ENCODE measurements around the gene NRF1. TPM values are rescaled to one million over a fixed set of nuclear protein-coding genes. Genes with fewer than 3 reads are reported as not detected.

NRF1 gene
- total and polyA plus RNA-seq, 10 of the 15 experiments (the other 5 are each of a cell fraction or from before 2014, with no cell fraction given) = 3.5 to 23.1 (median 13.5) TPM

DNA sequence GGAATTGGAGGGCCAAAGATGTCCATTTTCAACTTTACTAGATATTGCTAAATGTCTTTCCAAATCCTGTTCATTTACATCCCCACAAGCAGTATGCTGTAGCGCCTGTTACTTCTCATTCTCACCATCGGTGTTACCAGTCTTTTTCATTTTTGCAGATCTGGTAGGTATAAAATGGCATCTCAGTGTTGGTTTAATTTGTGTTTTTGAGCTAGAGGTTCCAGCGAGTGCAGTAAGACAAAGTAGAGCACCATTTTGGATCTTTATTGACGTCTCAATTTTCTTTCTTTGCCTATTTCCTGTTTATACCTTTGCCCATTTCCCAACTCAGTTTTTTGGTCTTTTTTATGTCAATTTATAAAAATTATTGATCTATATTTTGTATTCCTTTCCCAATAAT is 55.6 kb downstream of the NRF1 start (continued):
- TF ChIP-seq, protein P1, sequence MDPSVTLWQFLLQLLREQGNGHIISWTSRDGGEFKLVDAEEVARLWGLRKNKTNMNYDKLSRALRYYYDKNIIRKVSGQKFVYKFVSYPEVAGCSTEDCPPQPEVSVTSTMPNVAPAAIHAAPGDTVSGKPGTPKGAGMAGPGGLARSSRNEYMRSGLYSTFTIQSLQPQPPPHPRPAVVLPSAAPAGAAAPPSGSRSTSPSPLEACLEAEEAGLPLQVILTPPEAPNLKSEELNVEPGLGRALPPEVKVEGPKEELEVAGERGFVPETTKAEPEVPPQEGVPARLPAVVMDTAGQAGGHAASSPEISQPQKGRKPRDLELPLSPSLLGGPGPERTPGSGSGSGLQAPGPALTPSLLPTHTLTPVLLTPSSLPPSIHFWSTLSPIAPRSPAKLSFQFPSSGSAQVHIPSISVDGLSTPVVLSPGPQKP (IDR thresholded peaks at IDR 0.05; ENCODE audit: low read depth, low read length) = no peak
- no peak for TF ChIP-seq KLF5 (IDR thresholded peaks at IDR 0.05; ENCODE audit: partially characterized antibody)

DNA sequence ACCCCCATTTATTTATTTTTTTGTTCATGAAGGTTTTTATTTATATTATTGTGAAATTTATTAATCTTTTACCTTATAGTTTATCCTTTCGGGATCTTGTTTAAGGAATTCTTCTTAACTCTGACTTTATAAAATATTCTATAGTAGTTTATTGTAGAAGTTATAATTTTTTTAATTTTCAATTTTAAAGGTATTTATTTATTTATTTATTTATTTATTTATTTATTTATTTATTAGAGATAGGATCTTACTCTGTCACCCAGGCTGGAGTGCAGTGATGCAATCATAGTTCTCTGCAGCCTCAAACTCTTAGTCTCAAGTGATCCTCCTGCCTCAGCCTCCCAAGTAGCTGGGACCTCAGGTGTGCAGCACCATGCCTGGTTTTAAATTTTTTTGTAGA is 56.0 kb downstream of the NRF1 start:
- H4K20me1 ChIP-seq (ENCODE audit: control insufficient read depth, insufficient read depth) = no peaks in the 10 kb centered on the region
- intact Hi-C loops (cut with micrococcal nuclease; ENCODE audit: unreplicated experiment) = no loop called here
- H3K27me3 ChIP-seq (replicated peaks in 1 of 2; ENCODE audit: control insufficient read depth in 2 of 2, insufficient read depth in 2 of 2, low read length in 1 of 2) = no peaks in the 10 kb centered on the region
- H3K4me2 ChIP-seq (ENCODE audit: control insufficient read depth, insufficient read depth) = no peak overlapping the region
- no peak for ATAC-seq
- RAD21 ChIA-PET (ENCODE audit: unreplicated experiment) = no interaction called here
- no peak for FAIRE-seq
- BruUV-seq (replicated peaks) = no TSS peak
- TF ChIP-seq KLF5 (IDR thresholded peaks at IDR 0.05; ENCODE audit: partially characterized antibody) (no peak), MYC (IDR thresholded peaks at IDR 0.05; ENCODE audit: insufficient read depth, insufficient read length, insufficient replicate concordance, low read length, severe bottlenecking) (no peak), EED (IDR thresholded peaks at IDR 0.05; ENCODE audit: low read depth) (no peak), TAF1 (IDR thresholded peaks at IDR 0.05; ENCODE audit: borderline replicate concordance, low read depth, low read length) (no peak), HDAC6 (IDR thresholded peaks at IDR 0.05; ENCODE audit: unreplicated experiment) (no peak), NR2C2 (IDR thresholded peaks at IDR 0.05; ENCODE audit: borderline replicate concordance, control insufficient read depth, insufficient read length, low read depth) (no peak), MTA3 (IDR thresholded peaks at IDR 0.05; ENCODE audit: borderline replicate concordance, low read length) (no peak)
- TF ChIP-seq, protein P2, sequence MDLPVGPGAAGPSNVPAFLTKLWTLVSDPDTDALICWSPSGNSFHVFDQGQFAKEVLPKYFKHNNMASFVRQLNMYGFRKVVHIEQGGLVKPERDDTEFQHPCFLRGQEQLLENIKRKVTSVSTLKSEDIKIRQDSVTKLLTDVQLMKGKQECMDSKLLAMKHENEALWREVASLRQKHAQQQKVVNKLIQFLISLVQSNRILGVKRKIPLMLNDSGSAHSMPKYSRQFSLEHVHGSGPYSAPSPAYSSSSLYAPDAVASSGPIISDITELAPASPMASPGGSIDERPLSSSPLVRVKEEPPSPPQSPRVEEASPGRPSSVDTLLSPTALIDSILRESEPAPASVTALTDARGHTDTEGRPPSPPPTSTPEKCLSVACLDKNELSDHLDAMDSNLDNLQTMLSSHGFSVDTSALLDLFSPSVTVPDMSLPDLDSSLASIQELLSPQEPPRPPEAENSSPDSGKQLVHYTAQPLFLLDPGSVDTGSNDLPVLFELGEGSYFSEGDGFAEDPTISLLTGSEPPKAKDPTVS (IDR thresholded peaks at IDR 0.05; ENCODE audit: low read depth, low read length) = no peak
- TF ChIP-seq, protein P3, sequence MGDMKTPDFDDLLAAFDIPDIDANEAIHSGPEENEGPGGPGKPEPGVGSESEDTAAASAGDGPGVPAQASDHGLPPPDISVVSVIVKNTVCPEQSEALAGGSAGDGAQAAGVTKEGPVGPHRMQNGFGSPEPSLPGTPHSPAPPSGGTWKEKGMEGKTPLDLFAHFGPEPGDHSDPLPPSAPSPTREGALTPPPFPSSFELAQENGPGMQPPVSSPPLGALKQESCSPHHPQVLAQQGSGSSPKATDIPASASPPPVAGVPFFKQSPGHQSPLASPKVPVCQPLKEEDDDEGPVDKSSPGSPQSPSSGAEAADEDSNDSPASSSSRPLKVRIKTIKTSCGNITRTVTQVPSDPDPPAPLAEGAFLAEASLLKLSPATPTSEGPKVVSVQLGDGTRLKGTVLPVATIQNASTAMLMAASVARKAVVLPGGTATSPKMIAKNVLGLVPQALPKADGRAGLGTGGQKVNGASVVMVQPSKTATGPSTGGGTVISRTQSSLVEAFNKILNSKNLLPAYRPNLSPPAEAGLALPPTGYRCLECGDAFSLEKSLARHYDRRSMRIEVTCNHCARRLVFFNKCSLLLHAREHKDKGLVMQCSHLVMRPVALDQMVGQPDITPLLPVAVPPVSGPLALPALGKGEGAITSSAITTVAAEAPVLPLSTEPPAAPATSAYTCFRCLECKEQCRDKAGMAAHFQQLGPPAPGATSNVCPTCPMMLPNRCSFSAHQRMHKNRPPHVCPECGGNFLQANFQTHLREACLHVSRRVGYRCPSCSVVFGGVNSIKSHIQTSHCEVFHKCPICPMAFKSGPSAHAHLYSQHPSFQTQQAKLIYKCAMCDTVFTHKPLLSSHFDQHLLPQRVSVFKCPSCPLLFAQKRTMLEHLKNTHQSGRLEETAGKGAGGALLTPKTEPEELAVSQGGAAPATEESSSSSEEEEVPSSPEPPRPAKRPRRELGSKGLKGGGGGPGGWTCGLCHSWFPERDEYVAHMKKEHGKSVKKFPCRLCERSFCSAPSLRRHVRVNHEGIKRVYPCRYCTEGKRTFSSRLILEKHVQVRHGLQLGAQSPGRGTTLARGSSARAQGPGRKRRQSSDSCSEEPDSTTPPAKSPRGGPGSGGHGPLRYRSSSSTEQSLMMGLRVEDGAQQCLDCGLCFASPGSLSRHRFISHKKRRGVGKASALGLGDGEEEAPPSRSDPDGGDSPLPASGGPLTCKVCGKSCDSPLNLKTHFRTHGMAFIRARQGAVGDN (IDR thresholded peaks at IDR 0.05) = no peak
- H2AFZ ChIP-seq (ENCODE audit: control insufficient read depth, low read depth, low read length) = no peak overlapping the region
- H3K9ac ChIP-seq (ENCODE audit: control insufficient read depth, insufficient read depth, low read length) = no peak overlapping the region
- H3K4me3 ChIP-seq = no peak overlapping the region
- SMC1A ChIA-PET (ENCODE audit: uncharacterized antibody, unreplicated experiment) = no interaction called here
- H3K36me3 ChIP-seq (ENCODE audit: control insufficient read depth in 2 of 2, insufficient read depth in 2 of 2, low read length in 1 of 2) = peaks cover 0 to 6% of the 10 kb centered on the region in 2 experiments; a peak in 2 of 4 replicates
- DNase-seq (ENCODE audit: low read depth, low spot score) = no peak
- H3K9me3 ChIP-seq (replicated peaks; ENCODE audit: control insufficient read depth, insufficient read depth, low read length) = no peaks in the 10 kb centered on the region
- CTCF ChIA-PET = interaction anchor here (0.7 to 4.4 kb wide), 3 partner anchors 25 to 344 kb away, joined by 3 to 36 read pairs (median 4); no protein-coding TSS in a partner anchor
- H3K27ac ChIP-seq (ENCODE audit: control insufficient read depth, insufficient read depth) = no peak overlapping the region
- in situ Hi-C loops (cut with MboI) = loop anchor here (5.0 kb wide), 1 partner anchor 160 kb away; no protein-coding TSS in a partner anchor
- no peaks in the 10 kb centered on the region for H3K4me1 ChIP-seq (ENCODE audit: control insufficient read depth, insufficient read depth, low read length)
- WGBS (ENCODE audit: insufficient coverage, insufficient replicate concordance, low lambda C conversion rate, missing lambda C conversion rate) = 100% methylated on average over 1 of the region's 1 CpG
- POLR2A ChIA-PET = no interaction called here
- no peaks in the 10 kb centered on the region for H3K79me2 ChIP-seq (ENCODE audit: control insufficient read depth, insufficient read depth, low read length)
